Nephron progenitor cell (in vitro differentiated cells): ENCODE measurements around the gene SHROOM1.

Experiments used
- DNase-seq: peaks from one replicate; pipeline ENCODE4 v3.0.0; 2021
- H3K27ac Mint-ChIP-seq: 2 replicates; pipeline ENCODE4 v1.8.0; 2021; ENCODE audit warnings: mild to moderate bottlenecking, moderate library complexity, mixed read lengths
- H3K27me3 Mint-ChIP-seq: 2 replicates; pipeline ENCODE4 v1.8.0; 2021; ENCODE audit warnings: mild to moderate bottlenecking, low read depth, mixed read lengths; ENCODE audit not compliant: poor library complexity
- H3K36me3 Mint-ChIP-seq: 2 replicates; pipeline ENCODE4 v1.8.0; 2021; ENCODE audit warnings: low read depth, mixed read lengths
- H3K4me1 Mint-ChIP-seq: 2 replicates; pipeline ENCODE4 v1.8.0; 2021; ENCODE audit warnings: mixed read lengths
- H3K4me3 Mint-ChIP-seq: 2 replicates; pipeline ENCODE4 v1.8.0; 2021; ENCODE audit warnings: mild to moderate bottlenecking, moderate library complexity, mixed read lengths
- H3K9me3 Mint-ChIP-seq: 2 replicates; pipeline ENCODE4 v1.8.0; 2021; ENCODE audit warnings: mild to moderate bottlenecking, moderate library complexity, mixed read lengths
- TF ChIP-seq, protein P1 (sequence below): fragments of 200-600 bp; sonication (generic); IDR thresholded peaks from 2 replicates; pipeline ENCODE4 v1.5.0; 2021; ENCODE audit warnings: antibody characterized with exemption

SHROOM1 gene

GRCh38 chr5:132849347-132849746 lies 18.9 kb upstream of the SHROOM1 start:
- TF ChIP-seq, protein P1, sequence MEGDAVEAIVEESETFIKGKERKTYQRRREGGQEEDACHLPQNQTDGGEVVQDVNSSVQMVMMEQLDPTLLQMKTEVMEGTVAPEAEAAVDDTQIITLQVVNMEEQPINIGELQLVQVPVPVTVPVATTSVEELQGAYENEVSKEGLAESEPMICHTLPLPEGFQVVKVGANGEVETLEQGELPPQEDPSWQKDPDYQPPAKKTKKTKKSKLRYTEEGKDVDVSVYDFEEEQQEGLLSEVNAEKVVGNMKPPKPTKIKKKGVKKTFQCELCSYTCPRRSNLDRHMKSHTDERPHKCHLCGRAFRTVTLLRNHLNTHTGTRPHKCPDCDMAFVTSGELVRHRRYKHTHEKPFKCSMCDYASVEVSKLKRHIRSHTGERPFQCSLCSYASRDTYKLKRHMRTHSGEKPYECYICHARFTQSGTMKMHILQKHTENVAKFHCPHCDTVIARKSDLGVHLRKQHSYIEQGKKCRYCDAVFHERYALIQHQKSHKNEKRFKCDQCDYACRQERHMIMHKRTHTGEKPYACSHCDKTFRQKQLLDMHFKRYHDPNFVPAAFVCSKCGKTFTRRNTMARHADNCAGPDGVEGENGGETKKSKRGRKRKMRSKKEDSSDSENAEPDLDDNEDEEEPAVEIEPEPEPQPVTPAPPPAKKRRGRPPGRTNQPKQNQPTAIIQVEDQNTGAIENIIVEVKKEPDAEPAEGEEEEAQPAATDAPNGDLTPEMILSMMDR = no peak
- H3K4me3 Mint-ChIP-seq = no peak overlapping the region
- no peaks in the 10 kb centered on the region for H3K9me3 Mint-ChIP-seq
- peaks cover 14% of the 10 kb centered on the region for H3K27me3 Mint-ChIP-seq
- DNase-seq = no peak
- H3K36me3 Mint-ChIP-seq = no peaks in the 10 kb centered on the region
- H3K27ac Mint-ChIP-seq = no peak overlapping the region
- H3K4me1 Mint-ChIP-seq = no peaks in the 10 kb centered on the region

DNA sequence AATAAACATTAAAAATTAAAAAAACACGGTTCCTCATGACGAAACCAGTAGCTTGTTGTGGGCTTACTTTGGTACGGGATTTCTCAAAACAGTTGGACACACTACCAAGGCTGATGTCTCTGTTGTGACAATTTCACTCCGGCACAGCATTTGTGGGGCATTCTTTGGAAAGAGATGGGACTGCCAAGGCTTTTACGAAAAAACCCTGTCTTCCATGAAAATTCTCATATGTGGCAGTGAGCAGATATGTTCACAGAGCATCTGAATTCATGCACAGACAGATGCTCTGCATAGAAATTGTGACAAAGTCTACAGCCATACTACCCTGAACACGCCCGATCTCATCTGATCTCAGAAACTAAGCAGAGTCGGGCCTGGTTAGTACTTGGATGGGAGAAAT lies 17.8 kb upstream of the SHROOM1 start:
- no peak overlapping the region for H3K27ac Mint-ChIP-seq
- DNase-seq = no peak
- H3K4me3 Mint-ChIP-seq = no peak overlapping the region
- TF ChIP-seq, protein P1 = no peak
- no peaks in the 10 kb centered on the region for H3K36me3 Mint-ChIP-seq
- peaks cover 14% of the 10 kb centered on the region for H3K27me3 Mint-ChIP-seq
- no peaks in the 10 kb centered on the region for H3K4me1 Mint-ChIP-seq
- no peaks in the 10 kb centered on the region for H3K9me3 Mint-ChIP-seq

- H3K27me3 Mint-ChIP-seq = peaks cover 7% of the 10 kb centered on the region
- peaks cover 33% of the 10 kb centered on the region for H3K4me1 Mint-ChIP-seq
- no peaks in the 10 kb centered on the region for H3K9me3 Mint-ChIP-seq
- no peak for DNase-seq
- H3K36me3 Mint-ChIP-seq = no peaks in the 10 kb centered on the region
- no peak overlapping the region for H3K27ac Mint-ChIP-seq
- TF ChIP-seq, protein P1 = no peak
- H3K4me3 Mint-ChIP-seq = no peak overlapping the region
Observed at GRCh38 chr5:132841305-132841704, 10.9 kb upstream of the SHROOM1 start.

DNA sequence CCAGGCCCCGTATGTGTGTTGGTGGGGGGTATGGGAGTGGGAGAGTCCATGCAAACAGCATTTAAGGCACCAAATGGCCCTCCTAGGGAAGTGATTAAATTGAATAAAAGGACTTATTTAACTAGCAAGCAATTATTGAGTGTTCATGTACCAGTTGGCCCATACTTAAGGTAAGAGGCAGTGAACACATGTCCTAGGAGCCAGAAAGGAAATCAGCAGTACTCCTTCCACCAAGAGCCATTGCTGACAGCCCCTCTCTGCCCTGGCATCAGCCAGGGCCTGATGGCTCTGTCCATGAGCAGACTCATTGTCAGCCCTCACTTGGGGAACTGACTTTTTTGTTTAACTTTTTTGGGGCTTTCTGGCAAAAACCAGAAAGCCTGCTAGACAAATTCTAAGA lies 10.4 kb upstream of the SHROOM1 start:
- Mint-ChIP-seq H3K9me3 (no peaks in the 10 kb centered on the region), H3K27me3 (peaks cover 3% of the 10 kb centered on the region), H3K27ac (no peak overlapping the region), H3K36me3 (no peaks in the 10 kb centered on the region), H3K4me3 (no peak overlapping the region), H3K4me1 (peaks cover 33% of the 10 kb centered on the region)
- TF ChIP-seq, protein P1 = no peak
- no peak for DNase-seq

DNA sequence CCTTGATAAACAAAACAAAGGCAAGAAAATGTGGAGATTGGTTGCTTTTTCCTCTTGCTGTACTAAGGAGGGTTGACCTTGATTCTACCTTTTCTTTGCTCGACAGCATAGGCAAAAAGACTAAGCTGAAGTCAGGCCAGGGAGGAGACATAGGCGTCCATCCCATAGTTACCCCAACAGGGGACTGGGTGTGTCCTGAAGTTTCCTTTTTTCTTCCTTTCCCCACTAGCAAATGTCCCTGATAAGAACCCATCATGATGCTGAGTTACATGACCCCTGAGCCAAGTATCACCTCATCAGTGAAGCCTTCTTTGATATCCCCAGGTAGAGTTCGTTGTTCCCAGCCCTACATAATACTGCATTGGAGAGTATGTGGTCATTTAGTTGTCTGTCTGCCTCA lies 9.9 kb upstream of the SHROOM1 start:
- no peak for DNase-seq
- no peak overlapping the region for H3K27ac Mint-ChIP-seq
- H3K27me3 Mint-ChIP-seq = peaks cover 1% of the 10 kb centered on the region
- H3K4me1 Mint-ChIP-seq = peaks cover 33% of the 10 kb centered on the region
- TF ChIP-seq, protein P1 = no peak
- H3K36me3 Mint-ChIP-seq = no peaks in the 10 kb centered on the region
- H3K4me3 Mint-ChIP-seq = no peak overlapping the region
- H3K9me3 Mint-ChIP-seq = no peaks in the 10 kb centered on the region

- Mint-ChIP-seq H3K27me3 (no peaks in the 10 kb centered on the region), H3K27ac (no peak overlapping the region), H3K4me3 (no peak overlapping the region), H3K9me3 (no peaks in the 10 kb centered on the region), H3K36me3 (no peaks in the 10 kb centered on the region), H3K4me1 (peaks cover 33% of the 10 kb centered on the region)
- TF ChIP-seq, protein P1 = no peak
- DNase-seq = no peak
Observed at GRCh38 chr5:132839426-132840301, 9.2 kb upstream of the SHROOM1 start.
